Glutamatergic neuron (in vitro differentiated cells): ENCODE results near the gene FCMR. TPM values are rescaled to one million over a fixed set of nuclear protein-coding genes. Genes with fewer than 3 reads are reported as not detected.

Source experiments
- DNase-seq: peaks from one replicate; pipeline ENCODE4 v3.0.0; 2022
- H3K27ac Mint-ChIP-seq: one replicate; pipeline ENCODE4 v1.8.0; 2020; ENCODE audit warnings: mild to moderate bottlenecking, mixed read lengths, inconsistent platforms; ENCODE audit not compliant: unreplicated experiment
- H3K27me3 Mint-ChIP-seq: one replicate; pipeline ENCODE4 v1.8.0; 2020; ENCODE audit warnings: mild to moderate bottlenecking, moderate library complexity, mixed read lengths, inconsistent platforms; ENCODE audit not compliant: unreplicated experiment
- H3K36me3 Mint-ChIP-seq: one replicate; pipeline ENCODE4 v1.8.0; 2020; ENCODE audit warnings: mild to moderate bottlenecking, mixed read lengths, inconsistent platforms; ENCODE audit not compliant: unreplicated experiment
- H3K4me1 Mint-ChIP-seq: one replicate; pipeline ENCODE4 v1.8.0; 2020; ENCODE audit warnings: mild to moderate bottlenecking, low read depth, mixed read lengths, inconsistent platforms; ENCODE audit not compliant: unreplicated experiment
- H3K4me3 Mint-ChIP-seq: one replicate; pipeline ENCODE4 v1.8.0; 2020; ENCODE audit warnings: mild to moderate bottlenecking, mixed read lengths, inconsistent platforms; ENCODE audit not compliant: unreplicated experiment
- H3K9me3 Mint-ChIP-seq: one replicate; pipeline ENCODE4 v1.8.0; 2020; ENCODE audit warnings: mild to moderate bottlenecking, moderate library complexity, mixed read lengths, inconsistent platforms; ENCODE audit not compliant: unreplicated experiment
- total RNA-seq: library from RNA; stranded (reverse); fragmentation: NEBNext Ultra II Directional; extraction: Animal tissue kit (Norgen Biotek cat#: 25700); gene quantifications from one replicate; pipeline ENCODE4 v1.2.1, GENCODE V29; 2021; ENCODE audit not compliant: unreplicated experiment
- TF ChIP-seq, protein P1 (sequence below): fragments of 200-600 bp; sonication (generic); IDR thresholded peaks from one replicate; pipeline ENCODE4 v1.5.0; 2021; ENCODE audit not compliant: partially characterized antibody, unreplicated experiment

The FCMR gene
- total RNA-seq, 1 donor from 2014 or later: not detected

DNA sequence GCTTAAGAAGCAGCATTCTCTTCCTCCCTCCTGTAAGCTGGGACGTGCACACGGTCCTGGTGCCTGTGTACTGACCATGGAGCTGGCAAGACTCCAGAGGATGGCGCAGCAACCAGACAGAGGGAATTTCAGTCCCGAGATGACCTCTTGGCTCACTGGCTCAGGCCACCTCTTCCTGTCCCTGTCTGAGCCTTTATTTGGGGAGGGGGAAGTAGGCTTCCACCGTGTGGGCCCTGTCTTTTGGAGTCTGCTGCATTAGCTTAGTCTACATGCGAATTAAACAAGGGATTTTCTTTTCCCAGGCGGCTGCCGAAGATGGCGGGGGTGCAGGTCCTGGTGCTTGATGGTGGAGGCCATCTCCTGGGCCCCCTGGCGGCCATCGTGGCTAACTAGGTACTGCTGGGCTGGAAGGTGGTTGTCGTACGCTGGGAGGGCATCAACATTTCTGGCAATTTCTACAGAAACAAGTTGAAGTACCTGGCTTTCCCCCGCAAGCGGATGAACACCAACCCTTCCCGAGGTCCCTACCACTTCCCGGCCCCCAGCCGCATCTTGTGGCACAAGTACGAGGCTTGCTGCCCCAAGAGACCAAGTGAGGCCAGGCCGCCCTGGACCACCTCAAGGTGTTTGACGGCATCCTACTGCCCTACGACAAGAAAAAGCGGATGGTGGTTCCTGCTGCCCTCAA, 14.3 kb downstream of the FCMR start:
- H3K36me3 Mint-ChIP-seq: no peaks in the 10 kb centered on the region
- peaks cover 8% of the 10 kb centered on the region for H3K27me3 Mint-ChIP-seq
- peaks cover 3% of the 10 kb centered on the region for H3K9me3 Mint-ChIP-seq
- TF ChIP-seq, protein P1, sequence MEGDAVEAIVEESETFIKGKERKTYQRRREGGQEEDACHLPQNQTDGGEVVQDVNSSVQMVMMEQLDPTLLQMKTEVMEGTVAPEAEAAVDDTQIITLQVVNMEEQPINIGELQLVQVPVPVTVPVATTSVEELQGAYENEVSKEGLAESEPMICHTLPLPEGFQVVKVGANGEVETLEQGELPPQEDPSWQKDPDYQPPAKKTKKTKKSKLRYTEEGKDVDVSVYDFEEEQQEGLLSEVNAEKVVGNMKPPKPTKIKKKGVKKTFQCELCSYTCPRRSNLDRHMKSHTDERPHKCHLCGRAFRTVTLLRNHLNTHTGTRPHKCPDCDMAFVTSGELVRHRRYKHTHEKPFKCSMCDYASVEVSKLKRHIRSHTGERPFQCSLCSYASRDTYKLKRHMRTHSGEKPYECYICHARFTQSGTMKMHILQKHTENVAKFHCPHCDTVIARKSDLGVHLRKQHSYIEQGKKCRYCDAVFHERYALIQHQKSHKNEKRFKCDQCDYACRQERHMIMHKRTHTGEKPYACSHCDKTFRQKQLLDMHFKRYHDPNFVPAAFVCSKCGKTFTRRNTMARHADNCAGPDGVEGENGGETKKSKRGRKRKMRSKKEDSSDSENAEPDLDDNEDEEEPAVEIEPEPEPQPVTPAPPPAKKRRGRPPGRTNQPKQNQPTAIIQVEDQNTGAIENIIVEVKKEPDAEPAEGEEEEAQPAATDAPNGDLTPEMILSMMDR: peak; percentile 57
- H3K4me3 Mint-ChIP-seq: no peak overlapping the region
- no peaks in the 10 kb centered on the region for H3K4me1 Mint-ChIP-seq
- H3K27ac Mint-ChIP-seq: no peak overlapping the region
- DNase-seq: peak; percentile 68

DNA sequence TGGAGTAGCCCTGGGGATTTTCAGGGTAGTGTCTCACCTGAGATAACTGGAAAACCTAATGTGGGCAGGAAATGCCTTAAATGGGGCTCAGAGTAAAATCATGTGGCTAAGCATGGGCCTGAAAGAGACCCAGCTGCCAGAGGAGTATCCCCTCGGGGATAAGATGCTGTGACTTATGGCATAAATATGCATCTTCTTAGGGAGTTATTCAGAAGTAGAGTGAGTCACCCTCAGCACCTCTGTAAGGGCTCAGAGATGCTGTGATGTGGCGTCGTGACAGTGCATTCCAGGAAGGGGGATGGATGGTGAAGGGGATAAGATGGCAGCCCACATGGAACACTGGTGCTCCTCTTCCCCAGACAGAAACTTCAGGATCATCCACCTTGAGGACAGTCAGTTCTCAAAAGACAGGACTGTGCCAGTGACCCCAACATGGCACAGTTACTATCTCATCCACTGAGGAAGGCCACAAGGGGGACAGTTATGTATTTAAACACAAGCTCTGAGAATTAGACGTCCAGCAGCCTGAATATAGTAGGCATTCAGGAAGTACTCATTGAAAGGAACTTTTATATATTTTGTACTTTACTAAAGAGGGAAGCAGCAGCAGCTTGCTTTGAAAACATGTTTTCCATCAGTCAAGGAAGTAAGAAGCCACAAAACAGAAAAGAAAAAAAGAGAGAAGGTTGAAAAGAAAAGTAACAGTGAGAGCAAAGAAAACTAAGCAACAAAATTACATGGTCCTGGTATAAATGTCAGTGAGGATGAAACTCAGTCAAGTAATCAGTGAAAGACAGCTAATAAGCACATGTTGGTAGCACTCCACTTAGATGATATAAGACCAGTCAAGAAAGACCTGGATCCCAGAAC, 16.2 kb downstream of the FCMR start:
- no peaks in the 10 kb centered on the region for H3K36me3 Mint-ChIP-seq
- peaks cover 8% of the 10 kb centered on the region for H3K27me3 Mint-ChIP-seq
- no peak overlapping the region for H3K27ac Mint-ChIP-seq
- H3K4me1 Mint-ChIP-seq: no peaks in the 10 kb centered on the region
- TF ChIP-seq, protein P1: no peak
- no peak overlapping the region for H3K4me3 Mint-ChIP-seq
- DNase-seq: no peak
- H3K9me3 Mint-ChIP-seq: peaks cover 3% of the 10 kb centered on the region

DNA sequence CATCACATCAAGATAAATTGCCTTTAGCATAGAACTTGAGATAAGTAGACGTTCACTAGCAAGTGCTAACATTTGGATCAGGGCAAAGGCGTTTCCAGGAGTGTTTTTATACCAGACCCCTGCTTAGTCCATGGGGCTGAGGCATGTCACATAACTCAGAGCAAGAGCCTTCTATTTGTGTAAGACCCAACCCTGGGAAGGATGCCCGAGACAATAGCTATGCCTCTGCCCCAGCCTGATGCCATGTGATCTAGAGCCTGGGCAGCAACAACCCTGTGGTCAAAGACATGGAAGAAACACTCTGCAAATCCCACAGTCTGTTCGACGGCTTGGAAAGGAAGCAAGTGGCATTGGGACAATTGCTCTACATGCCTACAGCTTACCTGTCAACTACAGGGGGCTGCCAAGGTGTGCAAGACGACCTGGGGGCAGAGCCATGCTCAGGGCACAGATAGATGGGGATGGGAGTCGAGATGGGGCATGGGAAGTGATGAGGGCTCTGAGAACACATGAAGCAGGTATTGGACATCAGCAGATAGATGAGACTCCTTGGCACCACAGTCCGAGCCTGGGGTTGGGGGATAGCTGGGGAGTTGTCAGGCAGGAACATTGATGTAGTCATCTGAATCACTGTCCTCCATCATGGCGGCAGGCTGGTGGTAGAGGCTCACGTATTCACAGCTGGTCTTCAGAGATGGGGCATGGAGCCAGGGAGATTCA, 17.2 kb downstream of the FCMR start:
- peaks cover 8% of the 10 kb centered on the region for H3K27me3 Mint-ChIP-seq
- peaks cover 3% of the 10 kb centered on the region for H3K9me3 Mint-ChIP-seq
- H3K36me3 Mint-ChIP-seq: no peaks in the 10 kb centered on the region
- no peak overlapping the region for H3K27ac Mint-ChIP-seq
- TF ChIP-seq, protein P1: no peak
- no peaks in the 10 kb centered on the region for H3K4me1 Mint-ChIP-seq
- H3K4me3 Mint-ChIP-seq: no peak overlapping the region
- no peak for DNase-seq

DNA sequence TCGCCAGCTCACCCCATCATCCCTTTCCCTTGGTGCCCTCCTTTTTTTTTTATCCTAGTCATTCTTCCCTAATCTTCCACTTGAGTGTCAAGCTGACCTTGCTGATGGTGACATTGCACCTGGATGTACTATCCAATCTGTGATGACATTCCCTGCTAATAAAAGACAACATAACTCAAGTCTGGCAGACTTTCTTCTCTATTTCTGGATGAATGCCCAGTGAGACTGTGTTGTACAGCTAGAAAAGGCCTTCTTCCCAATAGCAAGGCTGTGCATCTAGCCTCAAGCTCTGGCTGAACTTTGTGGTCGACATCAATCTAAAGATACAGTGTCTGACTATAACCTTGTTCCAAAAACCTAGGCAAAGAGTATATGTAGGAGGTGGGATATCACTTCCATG, 18.1 kb downstream of the FCMR start:
- peaks cover 4% of the 10 kb centered on the region for H3K27me3 Mint-ChIP-seq
- H3K27ac Mint-ChIP-seq: no peak overlapping the region
- H3K4me1 Mint-ChIP-seq: no peaks in the 10 kb centered on the region
- TF ChIP-seq, protein P1: no peak
- DNase-seq: no peak
- H3K36me3 Mint-ChIP-seq: no peaks in the 10 kb centered on the region
- H3K4me3 Mint-ChIP-seq: no peak overlapping the region
- peaks cover 3% of the 10 kb centered on the region for H3K9me3 Mint-ChIP-seq
